ENCODE data around the gene TRIM29. TPM values are rescaled to one million over a fixed set of nuclear protein-coding genes. Genes with fewer than 3 reads are reported as not detected.

The TRIM29 gene
- total and polyA plus RNA-seq, 10 of the 15 experiments (the other 5 are each of a cell fraction or from before 2014, with no cell fraction given) = 0.08 to 0.67 (median 0.26) TPM; not detected in 5

DNA sequence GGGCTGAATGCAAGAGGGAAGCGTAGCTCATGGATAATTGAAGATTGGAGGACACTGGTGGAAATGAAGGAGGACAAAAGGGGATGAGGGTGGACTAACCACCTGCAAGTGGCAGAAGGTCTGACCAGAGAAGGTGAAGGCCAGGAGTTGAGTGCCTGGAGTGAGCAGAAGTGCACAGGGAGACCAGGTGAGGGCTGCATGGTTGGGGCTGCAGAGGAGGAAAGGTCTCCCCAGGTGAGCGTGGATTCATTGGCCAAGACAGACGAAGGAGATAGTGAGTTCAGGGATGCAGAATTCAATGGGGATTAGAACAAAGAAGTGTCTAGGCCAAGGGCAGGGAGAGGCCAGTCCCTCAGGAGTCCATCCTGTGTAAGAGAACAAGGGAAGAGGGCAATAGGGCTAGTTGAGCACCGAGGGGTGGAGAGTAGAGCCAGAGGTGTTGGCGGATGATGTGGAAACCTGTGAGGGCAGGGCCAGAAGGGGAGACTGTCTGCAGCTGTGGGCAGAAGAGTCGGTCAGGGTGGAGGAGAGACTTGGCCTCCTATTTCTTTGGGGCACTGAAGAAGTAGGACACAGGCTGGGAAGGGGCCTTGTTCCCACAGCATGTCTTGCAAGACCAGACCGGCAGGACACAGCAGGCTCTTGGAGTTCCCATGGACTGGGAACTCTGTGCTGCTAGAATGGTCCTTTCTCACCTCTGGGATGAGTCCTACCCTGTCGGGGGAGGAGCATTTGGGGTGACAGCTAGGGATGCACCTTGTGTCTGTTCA lies 6.7 kb downstream of the TRIM29 start:
- RAD21 ChIA-PET (ENCODE audit: unreplicated experiment) = no interaction called here
- no peak overlapping the region for H2AFZ ChIP-seq (ENCODE audit: control insufficient read depth, low read depth, low read length)
- in situ Hi-C loops (cut with MboI) = no loop called here
- no peak for DNase-seq (ENCODE audit: low read depth, low spot score)
- no peak overlapping the region for H3K27ac ChIP-seq (ENCODE audit: control insufficient read depth, insufficient read depth)
- peaks cover 8 to 16% of the 10 kb centered on the region in 2 experiments for H3K27me3 ChIP-seq (replicated peaks in 1 of 2; ENCODE audit: control insufficient read depth in 2 of 2, insufficient read depth in 2 of 2, low read length in 1 of 2)
- H3K9ac ChIP-seq (ENCODE audit: control insufficient read depth, insufficient read depth, low read length) = no peak overlapping the region
- H3K36me3 ChIP-seq (ENCODE audit: control insufficient read depth in 2 of 2, insufficient read depth in 2 of 2, low read length in 1 of 2) = no peaks in the 10 kb centered on the region
- H3K79me2 ChIP-seq (ENCODE audit: control insufficient read depth, insufficient read depth, low read length) = no peaks in the 10 kb centered on the region
- intact Hi-C loops (cut with micrococcal nuclease; ENCODE audit: unreplicated experiment) = no loop called here
- H4K20me1 ChIP-seq (ENCODE audit: control insufficient read depth, insufficient read depth) = no peaks in the 10 kb centered on the region
- ATAC-seq = no peak
- no peak overlapping the region for H3K4me2 ChIP-seq (ENCODE audit: control insufficient read depth, insufficient read depth)
- no peaks in the 10 kb centered on the region for H3K9me3 ChIP-seq (replicated peaks; ENCODE audit: control insufficient read depth, insufficient read depth, low read length)
- POLR2A ChIA-PET = no interaction called here
- TF ChIP-seq SP1 (IDR thresholded peaks at IDR 0.05; ENCODE audit: low read depth, low read length) (no peak), NRF1 (conservative IDR thresholded peaks at IDR 0.05; ENCODE audit: low read depth, low read length) (no peak), TCF12 (IDR thresholded peaks at IDR 0.05; ENCODE audit: low read depth, low read length) (no peak), CHD1 (IDR thresholded peaks at IDR 0.05; ENCODE audit: low read depth, low read length) (no peak), SPI1 (IDR thresholded peaks at IDR 0.05; ENCODE audit: borderline replicate concordance, insufficient read depth, low read depth, low read length) (no peak), BRCA1 (IDR thresholded peaks at IDR 0.05; ENCODE audit: low read depth, low read length) (no peak), REST (IDR thresholded peaks at IDR 0.05; ENCODE audit: low read depth, low read length) (no peak), POLR2A (IDR thresholded peaks at IDR 0.05; ENCODE audit: low read depth, low read length) (no peak), DPF2 (IDR thresholded peaks at IDR 0.05) (no peak)
- TF ChIP-seq, protein P1, sequence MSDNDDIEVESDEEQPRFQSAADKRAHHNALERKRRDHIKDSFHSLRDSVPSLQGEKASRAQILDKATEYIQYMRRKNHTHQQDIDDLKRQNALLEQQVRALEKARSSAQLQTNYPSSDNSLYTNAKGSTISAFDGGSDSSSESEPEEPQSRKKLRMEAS (IDR thresholded peaks at IDR 0.05; ENCODE audit: low read depth, low read length) = no peak
- TF ChIP-seq, protein P2, sequence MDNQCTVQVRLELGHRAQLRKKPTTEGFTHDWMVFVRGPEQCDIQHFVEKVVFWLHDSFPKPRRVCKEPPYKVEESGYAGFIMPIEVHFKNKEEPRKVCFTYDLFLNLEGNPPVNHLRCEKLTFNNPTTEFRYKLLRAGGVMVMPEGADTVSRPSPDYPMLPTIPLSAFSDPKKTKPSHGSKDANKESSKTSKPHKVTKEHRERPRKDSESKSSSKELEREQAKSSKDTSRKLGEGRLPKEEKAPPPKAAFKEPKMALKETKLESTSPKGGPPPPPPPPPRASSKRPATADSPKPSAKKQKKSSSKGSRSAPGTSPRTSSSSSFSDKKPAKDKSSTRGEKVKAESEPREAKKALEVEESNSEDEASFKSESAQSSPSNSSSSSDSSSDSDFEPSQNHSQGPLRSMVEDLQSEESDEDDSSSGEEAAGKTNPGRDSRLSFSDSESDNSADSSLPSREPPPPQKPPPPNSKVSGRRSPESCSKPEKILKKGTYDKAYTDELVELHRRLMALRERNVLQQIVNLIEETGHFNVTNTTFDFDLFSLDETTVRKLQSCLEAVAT (IDR thresholded peaks at IDR 0.05) = no peak
- TF ChIP-seq, protein P3, sequence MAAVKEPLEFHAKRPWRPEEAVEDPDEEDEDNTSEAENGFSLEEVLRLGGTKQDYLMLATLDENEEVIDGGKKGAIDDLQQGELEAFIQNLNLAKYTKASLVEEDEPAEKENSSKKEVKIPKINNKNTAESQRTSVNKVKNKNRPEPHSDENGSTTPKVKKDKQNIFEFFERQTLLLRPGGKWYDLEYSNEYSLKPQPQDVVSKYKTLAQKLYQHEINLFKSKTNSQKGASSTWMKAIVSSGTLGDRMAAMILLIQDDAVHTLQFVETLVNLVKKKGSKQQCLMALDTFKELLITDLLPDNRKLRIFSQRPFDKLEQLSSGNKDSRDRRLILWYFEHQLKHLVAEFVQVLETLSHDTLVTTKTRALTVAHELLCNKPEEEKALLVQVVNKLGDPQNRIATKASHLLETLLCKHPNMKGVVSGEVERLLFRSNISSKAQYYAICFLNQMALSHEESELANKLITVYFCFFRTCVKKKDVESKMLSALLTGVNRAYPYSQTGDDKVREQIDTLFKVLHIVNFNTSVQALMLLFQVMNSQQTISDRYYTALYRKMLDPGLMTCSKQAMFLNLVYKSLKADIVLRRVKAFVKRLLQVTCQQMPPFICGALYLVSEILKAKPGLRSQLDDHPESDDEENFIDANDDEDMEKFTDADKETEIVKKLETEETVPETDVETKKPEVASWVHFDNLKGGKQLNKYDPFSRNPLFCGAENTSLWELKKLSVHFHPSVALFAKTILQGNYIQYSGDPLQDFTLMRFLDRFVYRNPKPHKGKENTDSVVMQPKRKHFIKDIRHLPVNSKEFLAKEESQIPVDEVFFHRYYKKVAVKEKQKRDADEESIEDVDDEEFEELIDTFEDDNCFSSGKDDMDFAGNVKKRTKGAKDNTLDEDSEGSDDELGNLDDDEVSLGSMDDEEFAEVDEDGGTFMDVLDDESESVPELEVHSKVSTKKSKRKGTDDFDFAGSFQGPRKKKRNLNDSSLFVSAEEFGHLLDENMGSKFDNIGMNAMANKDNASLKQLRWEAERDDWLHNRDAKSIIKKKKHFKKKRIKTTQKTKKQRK (IDR thresholded peaks at IDR 0.05; ENCODE audit: low read depth, low read length) = no peak
- SMC1A ChIA-PET (ENCODE audit: uncharacterized antibody, unreplicated experiment) = no interaction called here
- no peak for FAIRE-seq
- BruUV-seq (replicated peaks) = no TSS peak
- CTCF ChIA-PET = interaction anchor here (0.7 kb wide), 1 partner anchor 20 kb away, joined by 4 read pairs; no protein-coding TSS in a partner anchor
- no peaks in the 10 kb centered on the region for H3K4me1 ChIP-seq (ENCODE audit: control insufficient read depth, insufficient read depth, low read length)
- 15% methylated on average over 8 of the region's 8 CpGs for WGBS (ENCODE audit: insufficient coverage, insufficient replicate concordance, low lambda C conversion rate, missing lambda C conversion rate)
- H3K4me3 ChIP-seq = no peak overlapping the region
